DOHH2 (cell line): ENCODE data around the gene ARHGEF26.

Experiments
- CTCF ChIP-seq: fragments of 200-600 bp; sonication (generic); IDR thresholded peaks from one replicate; pipeline ENCODE4 v1.5.1; 2014; ENCODE audit warnings: antibody characterized with exemption, mild to moderate bottlenecking, low read depth, low read length; ENCODE audit not compliant: poor library complexity, severe bottlenecking
- EZH2phosphoT487 ChIP-seq: fragments of 200-600 bp; sonication (generic); IDR thresholded peaks from 2 replicates; pipeline ENCODE4 v1.6.1; 2017; ENCODE audit warnings: borderline replicate concordance, mild to moderate bottlenecking, antibody characterized with exemption, low read length, moderate library complexity, mixed read lengths

- no peak for TF ChIP-seq CTCF
- TF ChIP-seq EZH2phosphoT487 = no peak
Measured at GRCh38 chr3:154169796-154170110, 48.6 kb downstream of the ARHGEF26 start.
